GM23338 (cell line): ENCODE data around the gene CLDN1. TPM values are rescaled to one million over a fixed set of nuclear protein-coding genes. Genes with fewer than 3 reads are reported as not detected.

ENCODE experiments used
- ATAC-seq: fragments of 200-7000 bp; cut with Tn5 transposase; 3 replicates; pipeline ENCODE4 v1.9.1; 2020
- DNase-seq: peaks from one replicate; pipeline ENCODE4 v3.0.0-alpha.2; 2015; ENCODE audit warnings: low spot score
- H2AFZ ChIP-seq: fragments of 200-600 bp; sonication (generic); 2 replicates; pipeline ENCODE4 v1.8.0; 2016; ENCODE audit warnings: antibody characterized with exemption, mild to moderate bottlenecking, moderate library complexity
- H3F3A ChIP-seq: fragments of 200-600 bp; sonication (generic); replicated peaks from 2 replicates; pipeline ENCODE4 v1.8.0; 2017; ENCODE audit warnings: antibody characterized with exemption, mixed run types, low read depth
- H3K27ac ChIP-seq: fragments of 200-600 bp; sonication (generic); 2 replicates; pipeline ENCODE4 v1.6.1; 2016; ENCODE audit warnings: low read depth
- H3K27me3 ChIP-seq: fragments of 200-600 bp; sonication (generic); 2 replicates; pipeline ENCODE4 v1.8.0; 2016; ENCODE audit warnings: mild to moderate bottlenecking, mixed run types, moderate library complexity; ENCODE audit not compliant: insufficient read depth
- H3K36me3 ChIP-seq: fragments of 200-600 bp; sonication (generic); 2 replicates; pipeline ENCODE4 v1.8.0; 2016; ENCODE audit warnings: mild to moderate bottlenecking; ENCODE audit not compliant: insufficient read depth
- H3K4me1 ChIP-seq: fragments of 200-600 bp; sonication (generic); 2 replicates; pipeline ENCODE4 v1.8.0; 2016; ENCODE audit warnings: mild to moderate bottlenecking, moderate library complexity; ENCODE audit not compliant: insufficient read depth
- H3K4me2 ChIP-seq: fragments of 200-600 bp; sonication (generic); 2 replicates; pipeline ENCODE4 v1.7.1; 2017; ENCODE audit warnings: mixed run types
- H3K4me3 ChIP-seq: fragments of 200-600 bp; sonication (generic); 2 replicates; pipeline ENCODE4 v1.6.1; 2016; ENCODE audit warnings: mixed run types
- H3K79me2 ChIP-seq: fragments of 200-600 bp; sonication (generic); replicated peaks from 2 replicates; pipeline ENCODE4 v1.8.0; 2017; ENCODE audit warnings: mild to moderate bottlenecking; ENCODE audit not compliant: insufficient read depth
- H3K9me2 ChIP-seq: fragments of 200-600 bp; sonication (generic); 2 replicates; pipeline ENCODE4 v1.8.0; 2017; ENCODE audit not compliant: insufficient read depth
- H4K20me1 ChIP-seq: fragments of 200-600 bp; sonication (generic); replicated peaks from 2 replicates; pipeline ENCODE4 v1.8.0; 2017; ENCODE audit warnings: mild to moderate bottlenecking; ENCODE audit not compliant: insufficient read depth
- H3K27ac Mint-ChIP-seq: 2 replicates; pipeline ENCODE4 v1.8.0; 2020; ENCODE audit warnings: inconsistent platforms, mild to moderate bottlenecking, moderate library complexity, mixed read lengths
- H3K27me3 Mint-ChIP-seq: 3 replicates; pipeline ENCODE4 v1.8.0; 2022; ENCODE audit warnings: low read depth, mild to moderate bottlenecking, moderate library complexity, mixed read lengths, inconsistent platforms; ENCODE audit not compliant: insufficient read depth, poor library complexity
- H3K36me3 Mint-ChIP-seq: 3 replicates; pipeline ENCODE4 v1.8.0; 2021; ENCODE audit warnings: low read depth, mild to moderate bottlenecking, inconsistent platforms, moderate library complexity, mixed read lengths
- H3K4me1 Mint-ChIP-seq: 3 replicates; pipeline ENCODE4 v1.8.0; 2020; ENCODE audit warnings: mild to moderate bottlenecking, inconsistent platforms, mixed read lengths
- H3K4me3 Mint-ChIP-seq: 3 replicates; pipeline ENCODE4 v1.8.0; 2021; ENCODE audit warnings: moderate library complexity, mild to moderate bottlenecking, inconsistent platforms, mixed read lengths
- H3K9me3 Mint-ChIP-seq: 3 replicates; pipeline ENCODE4 v1.8.0; 2020; ENCODE audit warnings: moderate library complexity, mild to moderate bottlenecking, inconsistent platforms, mixed read lengths
- CREB1 ChIP-seq: fragments of 250-450 bp; sonication (Bioruptor Pico); IDR thresholded peaks from 2 replicates; pipeline ENCODE4 v1.5.0; 2020; ENCODE audit warnings: low read depth, mild to moderate bottlenecking, moderate library complexity
- EZH2 ChIP-seq: fragments of 200-600 bp; sonication (generic); IDR thresholded peaks from one replicate; pipeline ENCODE4 v1.8.0; 2017; ENCODE audit warnings: antibody characterized with exemption, mild to moderate bottlenecking, low read depth; ENCODE audit not compliant: unreplicated experiment
- EZH2phosphoT487 ChIP-seq: fragments of 200-600 bp; sonication (generic); IDR thresholded peaks from one replicate; pipeline ENCODE4 v1.8.1; 2018; ENCODE audit warnings: antibody characterized with exemption; ENCODE audit not compliant: unreplicated experiment
- JUNB ChIP-seq: IDR thresholded peaks from one replicate; pipeline ENCODE4 v1.6.1; 2016; ENCODE audit warnings: antibody characterized with exemption; ENCODE audit not compliant: unreplicated experiment
- NANOG ChIP-seq: IDR thresholded peaks from 2 replicates; pipeline ENCODE4 v1.6.1; 2016; ENCODE audit warnings: antibody characterized with exemption, borderline replicate concordance
- POLR2AphosphoS5 ChIP-seq: IDR thresholded peaks from 2 replicates; pipeline ENCODE4 v1.6.1; 2016; ENCODE audit warnings: antibody characterized with exemption, low read depth
- REST ChIP-seq: IDR thresholded peaks from one replicate; pipeline ENCODE4 v1.6.1; 2018; ENCODE audit warnings: antibody characterized with exemption; ENCODE audit not compliant: unreplicated experiment
- STAT1 ChIP-seq: IDR thresholded peaks from one replicate; pipeline ENCODE4 v1.6.1; 2016; ENCODE audit warnings: antibody characterized with exemption; ENCODE audit not compliant: unreplicated experiment
- ZNF114 ChIP-seq: fragments of 250-450 bp; sonication (Bioruptor Pico); IDR thresholded peaks from 2 replicates; pipeline ENCODE4 v1.5.0; 2020; ENCODE audit warnings: mild to moderate bottlenecking, moderate library complexity
- ZNF331 ChIP-seq: fragments of 250-450 bp; sonication (Bioruptor Pico); IDR thresholded peaks from 2 replicates; pipeline ENCODE4 v1.5.0; 2020; ENCODE audit warnings: low read depth, mild to moderate bottlenecking, moderate library complexity
- ZNF462 ChIP-seq: fragments of 250-450 bp; sonication (Bioruptor Pico); IDR thresholded peaks from 2 replicates; pipeline ENCODE4 v1.5.0; 2020; ENCODE audit warnings: mild to moderate bottlenecking, moderate library complexity
- polyA plus RNA-seq: library from polyadenylated mRNA; unstranded; fragments of >200 nt; fragmentation: Nextera tagmentation; extraction: Ambion mirVana; gene quantifications from 2 replicates; pipeline ENCODE4 v1.2.1, GENCODE V29; 2016
- total RNA-seq: library from RNA; depleted of rRNA; stranded (reverse); fragments of >200 nt; shearing (Covaris generic); gene quantifications from 2 replicates; pipeline ENCODE4 v1.2.3, GENCODE V29; 2014
- TF ChIP-seq, protein P1 (sequence below), 2 experiments: fragments of 200-600 bp in 1 of 2; sonication (generic) in 1 of 2; conservative IDR thresholded peaks; 2 replicates each; pipeline versions ENCODE4 v1.5.1 to v1.6.1; 2016 to 2017; ENCODE audit warnings: antibody characterized with exemption in 2 of 2, low read depth in 2 of 2, mild to moderate bottlenecking in 2 of 2, moderate library complexity in 1 of 2
- TF ChIP-seq, protein P2 (sequence below): IDR thresholded peaks from 2 replicates; pipeline ENCODE4 v1.6.1; 2016; ENCODE audit warnings: antibody characterized with exemption

CLDN1 gene
- total and polyA plus RNA-seq, 2 experiments from 2014 or later = 2.5 to 4.6 TPM

DNA sequence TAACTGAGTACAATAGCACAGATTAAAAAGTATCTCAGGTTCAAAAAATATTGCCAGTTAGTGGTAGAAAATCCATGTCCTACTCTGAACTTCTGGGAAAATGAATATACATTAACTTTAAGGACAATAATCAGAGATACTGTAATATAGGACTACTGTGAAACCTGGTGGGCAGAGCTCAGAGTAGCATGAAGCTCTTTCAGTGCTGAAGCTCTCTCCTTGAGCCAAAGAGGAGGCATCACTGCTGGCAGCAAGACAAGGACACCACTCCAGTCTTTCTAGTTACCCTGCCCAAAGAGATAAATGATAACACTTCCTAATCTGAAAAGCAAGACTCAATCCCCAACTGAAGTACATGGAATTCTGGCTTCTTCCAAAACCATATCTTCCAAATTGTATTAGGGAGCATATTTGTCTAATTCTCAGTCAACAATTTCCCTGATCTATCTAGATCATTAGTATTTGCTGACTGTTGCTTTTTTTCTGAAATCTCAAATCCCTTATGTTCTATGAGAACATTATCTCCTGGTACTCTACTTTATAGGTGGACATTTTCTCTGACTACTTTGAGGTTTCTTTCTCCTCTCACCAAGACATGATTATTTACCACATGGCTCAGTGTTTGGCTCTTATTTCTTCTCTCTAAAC lies 55.9 kb downstream of the CLDN1 start:
- TF ChIP-seq NANOG (no peak), ZNF331 (CRISPR knock-in tag) (no peak), REST (no peak), ZNF462 (CRISPR knock-in tag) (no peak), POLR2AphosphoS5 (no peak), EZH2phosphoT487 (no peak), EZH2 (no peak), CREB1 (no peak), JUNB (no peak), ZNF114 (no peak), STAT1 (no peak)
- TF ChIP-seq, protein P1, sequence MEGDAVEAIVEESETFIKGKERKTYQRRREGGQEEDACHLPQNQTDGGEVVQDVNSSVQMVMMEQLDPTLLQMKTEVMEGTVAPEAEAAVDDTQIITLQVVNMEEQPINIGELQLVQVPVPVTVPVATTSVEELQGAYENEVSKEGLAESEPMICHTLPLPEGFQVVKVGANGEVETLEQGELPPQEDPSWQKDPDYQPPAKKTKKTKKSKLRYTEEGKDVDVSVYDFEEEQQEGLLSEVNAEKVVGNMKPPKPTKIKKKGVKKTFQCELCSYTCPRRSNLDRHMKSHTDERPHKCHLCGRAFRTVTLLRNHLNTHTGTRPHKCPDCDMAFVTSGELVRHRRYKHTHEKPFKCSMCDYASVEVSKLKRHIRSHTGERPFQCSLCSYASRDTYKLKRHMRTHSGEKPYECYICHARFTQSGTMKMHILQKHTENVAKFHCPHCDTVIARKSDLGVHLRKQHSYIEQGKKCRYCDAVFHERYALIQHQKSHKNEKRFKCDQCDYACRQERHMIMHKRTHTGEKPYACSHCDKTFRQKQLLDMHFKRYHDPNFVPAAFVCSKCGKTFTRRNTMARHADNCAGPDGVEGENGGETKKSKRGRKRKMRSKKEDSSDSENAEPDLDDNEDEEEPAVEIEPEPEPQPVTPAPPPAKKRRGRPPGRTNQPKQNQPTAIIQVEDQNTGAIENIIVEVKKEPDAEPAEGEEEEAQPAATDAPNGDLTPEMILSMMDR (conservative IDR thresholded peaks at IDR 0.05; ENCODE audit: low read depth in 2 of 2) = no peak
- TF ChIP-seq, protein P2, sequence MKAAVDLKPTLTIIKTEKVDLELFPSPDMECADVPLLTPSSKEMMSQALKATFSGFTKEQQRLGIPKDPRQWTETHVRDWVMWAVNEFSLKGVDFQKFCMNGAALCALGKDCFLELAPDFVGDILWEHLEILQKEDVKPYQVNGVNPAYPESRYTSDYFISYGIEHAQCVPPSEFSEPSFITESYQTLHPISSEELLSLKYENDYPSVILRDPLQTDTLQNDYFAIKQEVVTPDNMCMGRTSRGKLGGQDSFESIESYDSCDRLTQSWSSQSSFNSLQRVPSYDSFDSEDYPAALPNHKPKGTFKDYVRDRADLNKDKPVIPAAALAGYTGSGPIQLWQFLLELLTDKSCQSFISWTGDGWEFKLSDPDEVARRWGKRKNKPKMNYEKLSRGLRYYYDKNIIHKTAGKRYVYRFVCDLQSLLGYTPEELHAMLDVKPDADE = no peak
- no peaks in the 10 kb centered on the region for H3K27me3 Mint-ChIP-seq
- no peaks in the 10 kb centered on the region for H3K27me3 ChIP-seq

More for the DNA sequence above, 55.9 kb downstream of the CLDN1 start:
- ATAC-seq = no peak
- no peaks in the 10 kb centered on the region for H3K9me3 Mint-ChIP-seq
- Histone ChIP-seq H3K27ac (no peak overlapping the region), H3K4me1 (no peaks in the 10 kb centered on the region), H3K4me3 (no peak overlapping the region), H3K36me3 (no peaks in the 10 kb centered on the region), H4K20me1 (no peaks in the 10 kb centered on the region), H2AFZ (no peak overlapping the region; the same call in 1 of the 2 replicates), H3F3A (no peaks in the 10 kb centered on the region), H3K9me2 (peaks cover 5% of the 10 kb centered on the region; the same call in 1 of the 2 replicates), H3K4me2 (no peak overlapping the region), H3K79me2 (no peaks in the 10 kb centered on the region)
- H3K4me1 Mint-ChIP-seq = peaks cover 4% of the 10 kb centered on the region; the same call in 2 of the 3 replicates
- no peak overlapping the region for H3K27ac Mint-ChIP-seq
- no peaks in the 10 kb centered on the region for H3K36me3 Mint-ChIP-seq
- H3K4me3 Mint-ChIP-seq = no peak overlapping the region
- no peak for DNase-seq
